Liver (tissue), 9 donors: ENCODE measurements around the gene MYB. TPM values are rescaled to one million over a fixed set of nuclear protein-coding genes. Genes with fewer than 3 reads are reported as not detected.

Experiments
- DNase-seq: peaks from one replicate; pipeline ENCODE4 v3.0.0-alpha.2; 2017; ENCODE audit warnings: low spot score
- H3K27ac ChIP-seq, 2 donors: one replicate each; pipeline ENCODE4 v1.7.0; 2013; ENCODE audit warnings: inconsistent platforms in 2 of 2, low read length in 2 of 2, control low read depth in 1 of 2, low read depth in 1 of 2, mild to moderate bottlenecking in 1 of 2
- H3K27me3 ChIP-seq, 4 donors: one replicate each; pipeline versions ENCODE4 v1.6.1 to v1.7.0; 2013; ENCODE audit warnings: low read length in 3 of 4, inconsistent platforms in 1 of 4, mild to moderate bottlenecking in 1 of 4, moderate library complexity in 1 of 4; ENCODE audit not compliant: control insufficient read depth in 4 of 4, insufficient read depth in 4 of 4
- H3K36me3 ChIP-seq, 4 donors: one replicate each; pipeline versions ENCODE4 v1.6.1 to v1.7.0; 2013; ENCODE audit warnings: low read length in 3 of 4, mild to moderate bottlenecking in 3 of 4, low read depth in 1 of 4, moderate library complexity in 1 of 4; ENCODE audit not compliant: control insufficient read depth in 4 of 4, insufficient read depth in 3 of 4
- H3K4me1 ChIP-seq, 4 donors: one replicate each; pipeline versions ENCODE4 v1.6.1 to v1.7.0; 2013; ENCODE audit warnings: low read length in 3 of 4, mild to moderate bottlenecking in 3 of 4, moderate library complexity in 1 of 4; ENCODE audit not compliant: control insufficient read depth in 4 of 4, insufficient read depth in 4 of 4
- H3K4me3 ChIP-seq, 3 donors: one replicate each; pipeline versions ENCODE4 v1.6.1 to v1.7.0; 2013; ENCODE audit warnings: low read length in 3 of 3, control low read depth in 1 of 3, low read depth in 1 of 3, mild to moderate bottlenecking in 1 of 3
- H3K9ac ChIP-seq, 2 donors: one replicate each; pipeline ENCODE4 v1.7.0; 2013; ENCODE audit warnings: low read length in 2 of 2, mild to moderate bottlenecking in 2 of 2, moderate library complexity in 2 of 2, control low read depth in 1 of 2, low read depth in 1 of 2
- H3K9me3 ChIP-seq, 4 donors: one replicate each; pipeline versions ENCODE4 v1.6.1 to v1.7.0; 2013; ENCODE audit warnings: low read length in 3 of 4; ENCODE audit not compliant: control insufficient read depth in 4 of 4
- CTCF ChIP-seq: fragments of 150-350 bp; IDR thresholded peaks from 2 replicates; pipeline ENCODE4 v1.5.1; 2017; ENCODE audit warnings: improper control_type of control experiment, low read depth, low read length; ENCODE audit not compliant: missing input control
- EGR1 ChIP-seq, 2 donors: IDR thresholded peaks; 2 replicates each; pipeline ENCODE4 v1.6.1; 2016 to 2018; ENCODE audit warnings: antibody characterized with exemption in 2 of 2, low read depth in 2 of 2
- FOXA1 ChIP-seq: IDR thresholded peaks from 2 replicates; pipeline ENCODE4 v1.6.1; 2016; ENCODE audit warnings: antibody characterized with exemption
- FOXA2 ChIP-seq: IDR thresholded peaks from 2 replicates; pipeline ENCODE4 v1.6.1; 2016; ENCODE audit warnings: antibody characterized with exemption
- GABPA ChIP-seq, 2 donors: IDR thresholded peaks in 1 of 2; conservative IDR thresholded peaks in 1 of 2; 2 replicates each; pipeline ENCODE4 v1.6.1; 2016; ENCODE audit warnings: antibody characterized with exemption in 2 of 2, mild to moderate bottlenecking in 1 of 2, moderate library complexity in 1 of 2
- HNF4A ChIP-seq, 2 donors: conservative IDR thresholded peaks; 2 replicates each; pipeline ENCODE4 v1.6.1; 2016; ENCODE audit warnings: antibody characterized with exemption in 2 of 2, mild to moderate bottlenecking in 2 of 2
- HNF4G ChIP-seq: IDR thresholded peaks from 2 replicates; pipeline ENCODE4 v1.6.1; 2016; ENCODE audit warnings: antibody characterized with exemption
- JUND ChIP-seq, 2 donors: IDR thresholded peaks; 2 replicates each; pipeline ENCODE4 v1.6.1; 2016; ENCODE audit warnings: antibody characterized with exemption in 2 of 2
- MAX ChIP-seq: IDR thresholded peaks from 2 replicates; pipeline ENCODE4 v1.6.1; 2016; ENCODE audit warnings: antibody characterized with exemption
- NR2F2 ChIP-seq: IDR thresholded peaks from 2 replicates; pipeline ENCODE4 v1.6.1; 2016; ENCODE audit warnings: antibody characterized with exemption
- RAD21 ChIP-seq, 2 donors: IDR thresholded peaks; 2 replicates each; pipeline ENCODE4 v1.6.1; 2016; ENCODE audit warnings: antibody characterized with exemption in 2 of 2, mild to moderate bottlenecking in 2 of 2
- TAF1 ChIP-seq: conservative IDR thresholded peaks from 2 replicates; pipeline ENCODE4 v1.6.1; 2016; ENCODE audit warnings: antibody characterized with exemption, mild to moderate bottlenecking
- YY1 ChIP-seq: IDR thresholded peaks from 2 replicates; pipeline ENCODE4 v1.6.1; 2016; ENCODE audit warnings: antibody characterized with exemption, mild to moderate bottlenecking
- WGBS: extraction: QIAGEN DNeasy Blood & Tissue Kit; methylation state at CpG from one replicate; pipeline ENCODE4 v1.1.7; 2013; 5-methylcytosine and 5-hydroxymethylcytosine counted together
- polyA plus RNA-seq, 2 donors: library from polyadenylated mRNA; stranded (reverse) in 1 of 2; unstranded in 1 of 2; fragments of 200-250 nt in 1 of 2; fragments of >200 nt in 1 of 2; fragmentation: Nextera tagmentation in 1 of 2; extraction: Ambion mirVana in 1 of 2; gene quantifications; one replicate each; pipeline versions ENCODE4 v1.2.1 to v1.2.3, GENCODE V29; 2013 to 2015
- total RNA-seq, 2 donors: library from RNA; depleted of rRNA; stranded (reverse); fragments of >200 nt; gene quantifications; one replicate each; pipeline ENCODE4 v1.2.3, GENCODE V29; 2014
- TF ChIP-seq, protein P1 (sequence below): IDR thresholded peaks from 2 replicates; pipeline ENCODE4 v1.6.1; 2016; ENCODE audit warnings: antibody characterized with exemption
- TF ChIP-seq, protein P2 (sequence below): IDR thresholded peaks from 2 replicates; pipeline ENCODE4 v1.6.1; 2016; ENCODE audit warnings: antibody characterized with exemption
- donor health status: healthy.
- donor health status: healthy.
- donor health status: healthy.
- donor health status: healthy.
- donor health status: healthy.

The MYB gene
- total and polyA plus RNA-seq, 4 donors, result 0.08 to 19.8 (median 0.11) TPM

DNA sequence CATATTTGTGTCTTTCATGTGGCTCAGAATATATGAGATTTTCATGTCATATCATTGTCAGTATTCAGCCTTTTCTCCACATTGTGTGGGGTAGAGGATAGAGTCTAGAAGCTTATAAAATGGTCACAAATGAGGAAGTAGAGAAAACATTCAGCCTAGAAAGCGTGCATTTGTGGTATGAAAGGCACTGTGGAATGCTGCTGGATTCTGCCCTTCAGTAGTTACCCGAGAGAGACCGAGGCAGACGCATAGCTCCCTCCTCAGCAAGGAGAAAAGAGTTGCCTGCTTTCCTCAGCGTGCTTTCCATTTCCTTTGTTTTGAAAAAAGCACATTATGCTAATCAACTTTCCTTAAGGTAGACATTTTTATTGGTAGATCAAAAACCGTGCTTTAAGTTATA, 28.7 kb downstream of the MYB start:
- Histone ChIP-seq H3K9ac (no peak overlapping the region), H3K4me1 (no peaks in the 10 kb centered on the region), H3K4me3 (no peak overlapping the region), H3K9me3 (no peaks in the 10 kb centered on the region), H3K36me3 (no peaks in the 10 kb centered on the region), H3K27ac (no peak overlapping the region), H3K27me3 (no peaks in the 10 kb centered on the region)
- WGBS, result 74% methylated on average over 6 of the region's 6 CpGs
- no peak for DNase-seq
- TF ChIP-seq, protein P1, sequence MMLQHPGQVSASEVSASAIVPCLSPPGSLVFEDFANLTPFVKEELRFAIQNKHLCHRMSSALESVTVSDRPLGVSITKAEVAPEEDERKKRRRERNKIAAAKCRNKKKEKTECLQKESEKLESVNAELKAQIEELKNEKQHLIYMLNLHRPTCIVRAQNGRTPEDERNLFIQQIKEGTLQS, result no peak
- no peak for TF ChIP-seq GABPA (IDR thresholded peaks at IDR 0.05 in 1 of 2, conservative IDR thresholded peaks at IDR 0.05 in 1 of 2)
- TF ChIP-seq EGR1 (IDR thresholded peaks at IDR 0.05; ENCODE audit: low read depth in 2 of 2), result no peak
- no peak for TF ChIP-seq HNF4A (conservative IDR thresholded peaks at IDR 0.05)
- TF ChIP-seq YY1, result no peak
- no peak for TF ChIP-seq HNF4G
- TF ChIP-seq MAX, result no peak
- no peak for TF ChIP-seq NR2F2
- no peak for TF ChIP-seq JUND (IDR thresholded peaks at IDR 0.05)
- TF ChIP-seq RAD21 (IDR thresholded peaks at IDR 0.05), result no peak

GRCh38 chr6:135210632-135211305, 29.7 kb downstream of the MYB start:
- H3K4me3 ChIP-seq, result no peak overlapping the region
- 91% methylated on average over 12 of the region's 12 CpGs for WGBS
- TF ChIP-seq HNF4G (no peak), TAF1 (no peak), RAD21 (IDR thresholded peaks at IDR 0.05) (no peak), FOXA1 (no peak), FOXA2 (no peak), GABPA (IDR thresholded peaks at IDR 0.05 in 1 of 2, conservative IDR thresholded peaks at IDR 0.05 in 1 of 2) (no peak), CTCF (no peak), HNF4A (conservative IDR thresholded peaks at IDR 0.05) (no peak), MAX (no peak), YY1 (no peak)
- TF ChIP-seq, protein P2, sequence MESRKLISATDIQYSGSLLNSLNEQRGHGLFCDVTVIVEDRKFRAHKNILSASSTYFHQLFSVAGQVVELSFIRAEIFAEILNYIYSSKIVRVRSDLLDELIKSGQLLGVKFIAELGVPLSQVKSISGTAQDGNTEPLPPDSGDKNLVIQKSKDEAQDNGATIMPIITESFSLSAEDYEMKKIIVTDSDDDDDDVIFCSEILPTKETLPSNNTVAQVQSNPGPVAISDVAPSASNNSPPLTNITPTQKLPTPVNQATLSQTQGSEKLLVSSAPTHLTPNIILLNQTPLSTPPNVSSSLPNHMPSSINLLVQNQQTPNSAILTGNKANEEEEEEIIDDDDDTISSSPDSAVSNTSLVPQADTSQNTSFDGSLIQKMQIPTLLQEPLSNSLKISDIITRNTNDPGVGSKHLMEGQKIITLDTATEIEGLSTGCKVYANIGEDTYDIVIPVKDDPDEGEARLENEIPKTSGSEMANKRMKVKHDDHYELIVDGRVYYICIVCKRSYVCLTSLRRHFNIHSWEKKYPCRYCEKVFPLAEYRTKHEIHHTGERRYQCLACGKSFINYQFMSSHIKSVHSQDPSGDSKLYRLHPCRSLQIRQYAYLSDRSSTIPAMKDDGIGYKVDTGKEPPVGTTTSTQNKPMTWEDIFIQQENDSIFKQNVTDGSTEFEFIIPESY, result no peak
- TF ChIP-seq, protein P1, result no peak
- H3K9me3 ChIP-seq, result no peaks in the 10 kb centered on the region
- no peak overlapping the region for H3K9ac ChIP-seq
- H3K4me1 ChIP-seq, result no peaks in the 10 kb centered on the region
- no peaks in the 10 kb centered on the region for H3K36me3 ChIP-seq
- no peaks in the 10 kb centered on the region for H3K27me3 ChIP-seq
- H3K27ac ChIP-seq, result no peak overlapping the region
- DNase-seq, result no peak
